Smooth muscle cell of the brain vasculature (primary cell): ENCODE results near the gene CNOT1.

ENCODE experiments used
- DNase-seq: peaks from one replicate; pipeline ENCODE4 v3.0.0-alpha.2; 2012; ENCODE audit warnings: low read depth, low spot score

Gene CNOT1

GRCh38 chr16:58518083-58518979 is 111.3 kb downstream of the CNOT1 start:
- no peak for DNase-seq

DNA sequence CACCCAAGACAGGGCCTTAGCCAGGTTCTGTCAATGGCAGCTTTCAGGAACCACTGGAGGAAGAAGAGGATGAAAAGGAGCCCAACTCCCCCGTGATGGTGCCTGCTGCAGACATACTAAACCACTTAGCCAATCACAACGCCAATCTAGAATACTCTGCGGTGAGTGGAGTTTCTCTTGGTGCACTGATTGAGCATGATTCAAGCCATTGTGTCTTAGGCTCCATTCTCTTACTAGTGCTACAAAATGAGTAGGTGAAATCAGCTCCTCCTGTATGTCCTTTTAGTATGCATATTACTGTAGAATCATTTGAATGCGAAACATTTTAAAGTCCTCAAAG is 112.9 kb downstream of the CNOT1 start:
- DNase-seq, result no peak

DNA sequence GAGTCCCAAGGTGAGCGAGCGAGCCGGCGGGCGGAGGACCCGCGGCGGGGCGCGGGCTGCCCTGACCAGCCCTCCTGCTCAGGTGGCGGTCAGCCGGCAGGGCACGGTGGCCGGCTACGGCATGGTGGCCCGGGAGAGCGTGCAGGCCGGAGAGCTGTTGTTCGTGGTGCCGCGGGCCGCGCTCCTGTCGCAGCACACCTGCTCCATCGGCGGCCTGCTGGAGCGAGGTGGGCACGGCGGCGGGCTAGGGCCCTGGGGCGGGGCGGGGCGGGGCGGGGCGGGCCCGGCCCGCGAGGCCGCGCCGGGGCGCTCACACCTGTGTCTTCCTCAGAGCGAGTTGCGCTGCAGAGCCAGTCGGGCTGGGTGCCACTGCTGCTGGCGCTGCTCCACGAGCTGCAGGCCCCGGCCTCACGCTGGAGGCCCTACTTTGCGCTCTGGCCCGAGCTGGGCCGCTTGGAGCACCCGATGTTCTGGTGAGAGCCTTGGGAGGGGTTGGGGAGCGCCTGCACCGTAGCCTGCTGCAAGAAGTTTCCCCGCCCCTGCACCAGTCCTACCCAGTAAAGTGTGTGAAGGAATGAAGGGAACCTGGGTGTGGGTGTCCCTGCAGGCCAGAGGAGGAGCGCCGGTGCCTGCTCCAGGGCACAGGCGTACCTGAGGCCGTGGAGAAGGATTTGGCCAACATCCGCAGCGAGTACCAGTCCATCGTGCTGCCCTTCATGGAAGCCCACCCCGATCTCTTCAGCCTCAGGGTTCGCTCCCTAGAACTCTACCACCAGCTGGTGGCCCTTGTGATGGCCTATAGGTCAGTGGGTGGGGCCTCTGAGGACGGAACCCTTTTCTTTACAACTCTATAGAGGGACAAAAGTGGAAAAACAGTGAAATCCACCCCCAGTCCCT is 113.5 kb downstream of the CNOT1 start:
- DNase-seq, result no peak

DNA sequence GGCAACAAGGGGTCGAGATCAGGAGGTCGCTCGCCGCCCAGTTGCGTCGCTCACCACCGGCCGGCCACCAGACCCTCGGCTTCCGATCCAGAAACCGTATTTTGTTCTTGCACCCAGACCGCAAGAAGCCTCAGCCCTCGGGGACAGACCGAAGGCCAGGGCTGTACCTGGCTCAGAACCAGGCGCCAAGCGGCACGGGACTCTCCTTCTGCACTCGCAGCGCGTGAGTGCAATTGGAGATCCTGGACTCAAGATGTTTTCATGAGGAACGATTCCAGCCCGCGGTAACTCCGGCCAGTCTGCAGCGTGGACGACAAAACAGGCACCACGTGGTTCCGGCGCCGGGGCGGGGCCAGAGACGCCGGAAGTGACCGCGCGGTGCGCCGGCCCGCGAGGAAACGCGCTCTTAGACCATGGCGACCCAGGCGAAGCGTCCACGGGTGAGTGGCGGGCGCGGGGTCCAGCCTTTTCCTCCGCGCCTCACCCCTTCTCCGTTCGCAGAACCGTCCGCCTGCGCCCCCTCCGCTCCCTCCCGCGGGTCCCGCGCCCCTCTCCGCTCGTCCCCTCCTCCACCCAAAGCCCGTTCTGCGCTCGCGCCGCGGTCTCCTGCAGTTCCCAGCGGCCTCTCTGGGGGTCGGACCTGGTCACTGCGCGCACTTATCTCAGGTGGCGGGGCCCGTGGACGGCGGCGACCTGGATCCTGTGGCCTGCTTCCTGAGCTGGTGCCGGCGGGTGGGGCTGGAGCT is 114.3 kb downstream of the CNOT1 start, which contains the start of gene SETD6:
SETD6 (plus strand) TSS at position 393 of the 746 bp plus-strand sequence; CDS start at position 414, 21 bp downstream.
- peak; percentile 60 for DNase-seq

DNA sequence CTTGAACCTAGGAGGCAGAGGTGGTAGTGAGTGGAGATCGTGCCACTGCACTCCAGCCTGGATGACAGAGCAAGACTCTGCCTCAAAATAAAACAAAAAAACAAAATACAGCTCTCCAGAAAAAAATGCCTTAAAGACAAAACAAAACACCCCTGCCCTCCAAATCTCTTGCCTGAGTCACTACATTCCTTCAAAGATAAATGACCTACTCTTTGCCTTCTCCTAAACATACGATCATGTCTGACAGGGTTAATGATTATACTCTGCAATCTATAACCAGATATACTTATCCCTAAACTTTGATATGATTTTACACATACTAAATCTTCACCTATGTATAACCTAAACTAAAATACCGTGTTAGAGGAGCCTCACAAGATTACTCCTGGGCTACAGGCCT is 115.8 kb downstream of the CNOT1 start:
- no peak for DNase-seq

- no peak for DNase-seq
These were observed 117.5 kb downstream of the CNOT1 start for GRCh38 chr16:58511933-58512815.

- DNase-seq, result no peak
These were observed 118.6 kb downstream of the CNOT1 start for GRCh38 chr16:58510776-58511628.

- no peak for DNase-seq
These were observed 119.4 kb downstream of the CNOT1 start for GRCh38 chr16:58510097-58510775.

GRCh38 chr16:58509256-58510096 is 120.2 kb downstream of the CNOT1 start:
- DNase-seq, result no peak

- DNase-seq, result no peak
These were observed 120.9 kb downstream of the CNOT1 start for GRCh38 chr16:58508671-58509251.

DNA sequence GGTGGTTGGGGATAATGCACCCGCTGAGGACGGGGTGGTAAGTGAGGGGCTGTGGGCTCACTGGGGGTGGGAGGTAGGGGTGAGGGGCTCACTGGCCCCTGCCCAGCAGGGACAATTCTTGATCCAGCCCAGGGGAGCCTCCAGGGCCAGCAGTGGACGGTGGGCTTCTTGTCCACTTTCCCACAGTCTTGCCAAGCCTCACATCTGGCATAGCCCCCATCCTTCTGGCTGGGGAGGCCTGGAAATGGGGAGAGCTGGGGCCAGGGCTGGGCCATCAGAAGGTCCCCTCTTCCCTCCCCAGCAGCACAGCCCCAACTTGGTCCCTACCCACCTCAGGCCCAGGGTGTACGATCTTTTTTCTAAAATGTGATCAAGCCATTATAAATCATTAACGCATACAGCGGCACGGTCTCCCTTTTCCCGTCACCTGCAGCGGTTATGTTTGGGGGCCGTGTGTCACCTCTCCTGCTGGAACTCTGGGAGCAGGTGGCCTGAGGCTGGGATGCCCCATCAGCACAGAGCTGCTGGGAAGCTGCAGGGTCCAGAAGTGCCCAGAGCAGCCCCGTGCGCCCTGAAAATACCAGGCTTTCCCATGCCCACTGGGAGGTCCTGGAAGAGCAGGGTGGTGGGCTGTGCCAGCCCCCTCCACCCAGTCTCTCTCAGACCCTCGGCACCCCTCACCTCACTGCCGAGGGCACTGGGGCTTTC is 121.5 kb downstream of the CNOT1 start:
- DNase-seq, result no peak

DNA sequence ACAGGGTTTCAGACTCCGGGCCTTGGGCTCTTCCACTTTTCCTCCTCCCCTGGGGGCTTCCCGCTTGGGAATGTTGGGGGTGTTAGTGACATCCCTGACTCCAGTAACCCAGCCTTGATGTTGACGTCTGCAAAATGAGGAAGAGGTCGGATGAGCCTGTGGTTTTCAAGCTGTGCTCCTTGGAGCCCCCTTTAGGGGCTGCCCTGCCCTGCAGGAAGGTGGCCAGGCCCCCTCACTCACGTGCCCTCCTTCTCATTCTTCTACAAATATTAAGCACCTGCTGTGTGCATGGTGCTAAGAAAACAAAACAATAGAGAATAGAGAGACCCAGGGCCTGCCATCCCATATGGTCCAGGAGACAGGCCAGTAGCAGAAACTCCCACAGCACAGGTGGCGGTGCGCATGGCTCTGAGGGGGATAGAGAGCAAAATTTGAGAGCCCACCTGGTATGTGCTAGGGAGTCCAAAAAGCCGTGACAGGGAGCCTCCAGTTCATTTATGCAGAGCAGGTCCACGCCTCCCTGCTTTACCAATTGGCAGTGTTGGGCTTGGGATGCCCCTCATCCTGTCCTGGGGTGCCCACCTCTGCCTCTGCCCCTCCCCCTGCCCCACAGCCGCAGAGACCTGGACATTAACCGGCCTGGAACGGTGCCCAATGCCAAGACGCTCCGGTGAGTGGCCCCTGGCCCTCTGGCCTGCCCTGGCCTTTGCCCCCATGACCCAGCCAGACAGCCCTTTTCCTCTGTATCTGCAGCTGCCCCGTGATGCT is 122.2 kb downstream of the CNOT1 start:
- DNase-seq, result no peak

DNA sequence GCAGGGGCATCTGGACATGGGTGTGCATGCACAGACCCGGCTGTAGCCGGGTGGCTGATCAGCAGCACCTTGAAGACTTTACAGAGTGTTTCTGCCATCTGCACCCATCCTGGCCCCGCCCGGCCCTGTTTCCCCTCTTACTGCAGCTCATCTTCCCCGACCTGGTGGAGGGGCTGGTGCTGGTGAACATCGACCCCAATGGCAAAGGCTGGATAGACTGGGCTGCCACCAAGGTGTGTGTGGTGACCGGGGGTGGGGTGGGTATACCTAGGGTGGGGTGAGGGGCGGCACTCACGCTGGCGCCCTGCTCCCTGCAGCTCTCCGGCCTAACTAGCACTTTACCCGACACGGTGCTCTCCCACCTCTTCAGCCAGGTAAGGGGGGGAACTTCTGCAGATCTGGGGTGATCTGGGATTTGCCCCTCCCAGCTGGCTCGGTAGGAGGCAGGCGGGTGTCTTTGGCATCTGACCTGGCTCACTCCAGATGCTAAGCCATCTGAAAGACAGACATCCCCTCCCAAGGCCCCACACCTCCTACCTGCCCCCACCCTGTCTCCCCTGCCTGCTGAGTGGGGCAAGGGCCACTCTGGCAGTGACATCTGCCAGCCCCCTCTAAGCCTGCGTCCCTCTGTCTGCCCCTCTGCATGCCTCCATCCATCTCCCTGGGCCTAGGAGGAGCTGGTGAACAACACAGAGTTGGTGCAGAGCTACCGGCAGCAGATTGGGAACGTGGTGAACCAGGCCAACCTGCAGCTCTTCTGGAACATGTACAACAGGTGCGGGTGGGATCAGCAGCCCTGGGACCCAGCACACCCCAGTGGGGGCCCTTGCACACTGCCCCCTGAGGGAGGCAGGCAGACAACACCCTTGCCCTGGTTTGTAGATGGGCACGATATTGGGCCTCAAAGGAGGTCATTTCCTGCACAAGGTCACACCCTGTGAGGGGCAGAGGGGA is 123.1 kb downstream of the CNOT1 start:
- DNase-seq, result no peak

DNA sequence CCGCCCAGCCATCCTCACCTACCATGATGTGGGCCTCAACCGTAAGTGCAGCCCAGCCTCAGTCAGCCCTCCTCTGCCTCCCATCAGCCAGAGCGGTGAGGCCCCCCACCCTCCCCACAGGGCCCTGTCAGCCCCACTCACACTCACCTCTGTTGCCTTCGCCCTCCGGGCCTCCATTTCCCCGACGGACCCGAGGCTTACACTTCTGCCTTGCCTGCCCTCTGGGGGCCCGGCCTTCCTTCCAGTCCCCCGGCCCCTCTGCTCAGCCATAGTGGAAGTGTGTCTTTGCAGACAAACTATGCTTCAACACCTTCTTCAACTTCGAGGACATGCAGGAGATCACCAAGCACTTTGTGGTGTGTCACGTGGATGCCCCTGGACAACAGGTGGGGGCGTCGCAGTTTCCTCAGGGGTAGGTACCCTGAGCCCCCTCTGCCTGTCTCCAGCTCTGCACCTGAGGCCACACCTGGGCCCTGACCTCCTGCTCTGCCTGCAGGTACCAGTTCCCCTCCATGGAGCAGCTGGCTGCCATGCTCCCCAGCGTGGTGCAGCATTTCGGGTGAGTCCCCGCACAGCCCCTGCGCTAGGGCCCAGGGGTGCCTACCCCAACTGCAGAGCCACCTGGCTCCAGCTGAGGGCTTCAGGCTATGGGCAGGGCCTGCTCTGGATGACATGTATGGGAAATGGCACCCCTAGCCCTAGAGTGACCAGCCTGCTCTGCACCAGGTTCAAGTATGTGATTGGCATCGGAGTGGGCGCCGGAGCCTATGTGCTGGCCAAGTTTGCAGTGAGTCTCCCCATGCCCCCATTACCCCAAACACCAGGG is 125.5 kb downstream of the CNOT1 start:
- no peak for DNase-seq
